Stromal cell of bone marrow (primary cell): ENCODE measurements around the gene PCDH9.

ENCODE experiments used
- DNase-seq: peaks from one replicate; pipeline ENCODE4 v3.0.0-alpha.2; 2012; ENCODE audit warnings: low read depth

PCDH9 gene

DNA sequence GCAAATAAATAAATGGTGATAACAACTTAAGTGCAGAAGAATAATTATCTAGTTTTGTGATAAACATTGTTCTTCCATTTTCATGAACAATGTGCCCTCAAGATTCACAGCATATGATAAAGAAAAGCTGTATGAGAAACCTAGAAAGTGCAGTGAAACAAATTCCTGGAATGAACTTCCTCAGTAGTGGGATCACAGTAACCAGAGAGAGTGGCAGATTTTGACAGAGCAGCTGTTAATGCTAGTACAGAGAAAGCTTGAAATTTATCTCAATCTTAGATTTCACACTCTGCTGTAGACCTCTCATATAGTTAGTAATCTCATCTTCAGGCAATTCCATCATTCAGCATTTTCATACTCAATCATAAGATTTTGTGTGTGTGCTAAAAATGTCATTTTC, 664.9 kb downstream of the PCDH9 start:
- DNase-seq = no peak

GRCh38 chr13:66563076-66563475, 667.1 kb downstream of the PCDH9 start:
- DNase-seq = no peak

- no peak for DNase-seq
Observed at GRCh38 chr13:66562054-66562453, 668.1 kb downstream of the PCDH9 start.

GRCh38 chr13:66560991-66561390, 669.1 kb downstream of the PCDH9 start:
- no peak for DNase-seq

DNA sequence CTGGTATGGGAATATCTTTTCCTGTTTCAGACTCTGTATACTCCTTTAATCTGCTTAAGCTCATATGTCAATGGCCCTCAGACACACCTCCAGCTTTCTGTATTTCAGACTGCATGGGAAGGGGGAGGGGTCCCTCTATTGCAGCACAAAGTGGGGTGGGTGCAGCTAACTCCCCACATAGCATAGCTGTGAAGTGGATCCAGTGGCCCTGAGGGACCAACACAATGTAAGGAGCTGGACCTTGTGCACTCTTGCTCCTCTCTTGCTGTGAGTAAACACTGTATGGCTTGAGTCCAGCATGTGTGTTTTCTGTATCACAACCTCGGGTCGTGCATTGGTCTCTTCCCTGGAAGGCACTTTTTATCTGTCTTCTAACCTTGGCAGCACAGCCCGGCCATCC, 669.9 kb downstream of the PCDH9 start:
- DNase-seq = no peak

GRCh38 chr13:66559093-66559492, 671.0 kb downstream of the PCDH9 start:
- DNase-seq = no peak

DNA sequence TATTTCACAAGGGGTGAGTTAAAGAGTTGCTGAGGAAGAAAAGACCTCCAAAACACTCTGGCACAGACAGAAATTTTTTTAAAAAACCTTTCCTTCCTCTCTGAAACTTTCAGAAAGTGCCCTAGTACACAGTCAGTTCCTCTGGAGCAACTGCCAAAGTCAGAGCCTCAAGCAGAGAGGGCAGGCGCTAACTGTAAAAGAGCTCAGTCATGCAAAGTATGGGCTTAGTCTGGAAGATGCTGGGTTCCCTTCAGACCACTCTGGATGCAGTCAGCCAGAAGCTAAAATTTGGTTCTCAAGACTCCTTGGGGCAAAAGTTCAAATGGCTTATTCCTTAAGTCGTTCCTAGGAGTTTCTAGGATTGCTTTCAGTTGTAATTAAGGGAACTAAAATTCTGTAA, 671.6 kb downstream of the PCDH9 start:
- DNase-seq = no peak

DNA sequence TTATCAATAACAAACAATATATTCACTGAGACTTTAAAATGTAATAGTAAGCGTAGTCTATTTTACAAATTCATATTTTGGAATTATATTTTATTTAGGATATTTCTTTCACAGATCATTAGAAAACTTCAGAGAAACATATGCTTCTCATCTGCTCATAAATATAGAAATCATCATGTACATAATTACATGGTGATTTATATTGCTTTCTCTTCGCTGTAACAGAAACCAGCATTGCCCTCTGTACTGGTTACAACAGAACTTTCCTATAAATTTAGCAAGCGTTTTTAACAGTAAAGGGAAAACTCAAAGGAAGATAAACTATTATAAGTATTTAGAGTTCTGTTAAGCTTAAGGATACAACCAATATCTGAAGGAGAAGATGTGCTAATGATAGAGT, 672.8 kb downstream of the PCDH9 start:
- DNase-seq = no peak

DNA sequence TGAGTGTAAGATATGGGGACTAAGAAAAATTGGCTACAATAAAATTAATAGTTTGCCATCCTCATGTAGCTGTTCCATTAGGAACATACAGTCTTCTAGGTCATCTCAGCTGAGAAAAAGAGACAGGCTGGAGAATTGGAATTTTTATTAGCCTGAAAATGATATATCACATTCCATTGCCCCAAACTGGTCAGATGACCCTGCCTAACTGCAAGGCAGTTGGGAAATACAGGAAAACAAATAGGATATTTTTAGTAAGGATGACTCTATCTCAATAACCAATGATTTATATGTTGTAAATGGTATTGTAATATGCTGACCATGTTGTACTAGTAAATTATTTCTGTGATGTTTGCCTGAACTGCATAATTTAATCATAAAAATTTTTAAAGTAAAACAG, 673.8 kb downstream of the PCDH9 start:
- no peak for DNase-seq

DNA sequence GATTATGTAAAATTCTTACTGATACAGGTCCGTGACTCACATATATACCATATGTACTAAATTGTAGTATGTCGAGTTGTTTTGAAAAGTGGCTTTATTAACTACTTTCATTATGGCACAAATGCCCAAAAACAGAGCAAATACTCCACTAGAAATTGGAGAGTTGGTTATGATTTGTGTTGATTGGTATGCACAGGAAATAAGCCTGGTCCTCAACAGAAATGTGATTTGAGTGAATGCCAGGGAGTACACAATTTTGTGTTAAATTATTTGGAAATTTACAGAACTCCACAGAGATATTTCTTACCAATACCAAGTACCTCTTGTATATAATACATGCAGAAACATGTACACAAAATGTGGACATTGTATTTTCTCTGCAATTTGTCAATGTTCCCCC, 676.7 kb downstream of the PCDH9 start:
- no peak for DNase-seq

DNA sequence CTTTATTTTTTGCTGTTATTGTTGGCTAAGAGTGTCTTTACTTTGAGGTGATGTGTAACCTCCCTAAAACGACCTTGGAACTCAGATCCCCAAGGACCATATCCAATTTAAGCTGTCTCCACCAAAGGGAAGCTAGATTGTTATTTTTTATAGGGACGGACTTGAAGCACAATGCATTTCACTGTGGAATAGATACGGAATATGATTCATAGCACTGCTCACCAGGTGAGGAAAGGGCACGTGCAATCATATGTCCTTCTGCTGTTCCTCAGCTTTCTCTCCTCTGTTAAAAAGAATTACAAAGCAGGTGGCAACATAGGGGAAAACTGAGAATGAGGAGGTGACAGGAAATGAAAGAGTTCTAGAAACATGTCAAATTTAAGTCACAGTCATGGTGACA, 679.0 kb downstream of the PCDH9 start:
- DNase-seq = no peak

DNA sequence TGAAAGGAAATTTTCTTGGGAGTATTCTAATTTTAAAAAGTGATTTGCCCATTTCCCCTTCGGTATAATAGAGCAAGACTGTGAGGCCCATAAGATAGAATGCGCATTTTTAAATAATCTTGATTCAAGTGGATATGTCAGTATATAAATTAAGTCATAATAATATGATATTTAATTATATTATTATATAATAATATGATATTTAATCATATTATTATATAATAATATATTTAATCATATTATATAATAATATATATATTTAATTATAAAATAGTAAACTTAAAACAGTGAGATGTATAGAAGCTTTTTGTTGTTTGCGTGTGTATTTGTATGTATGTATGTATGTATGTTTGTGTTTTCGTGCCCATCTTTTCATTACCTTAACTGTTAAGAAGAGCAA, 682.5 kb downstream of the PCDH9 start:
- no peak for DNase-seq

- peak; percentile 30 for DNase-seq
Observed at GRCh38 chr13:66546534-66547379, 683.4 kb downstream of the PCDH9 start.

- no peak for DNase-seq
Observed at GRCh38 chr13:66543780-66544179, 686.4 kb downstream of the PCDH9 start.

DNA sequence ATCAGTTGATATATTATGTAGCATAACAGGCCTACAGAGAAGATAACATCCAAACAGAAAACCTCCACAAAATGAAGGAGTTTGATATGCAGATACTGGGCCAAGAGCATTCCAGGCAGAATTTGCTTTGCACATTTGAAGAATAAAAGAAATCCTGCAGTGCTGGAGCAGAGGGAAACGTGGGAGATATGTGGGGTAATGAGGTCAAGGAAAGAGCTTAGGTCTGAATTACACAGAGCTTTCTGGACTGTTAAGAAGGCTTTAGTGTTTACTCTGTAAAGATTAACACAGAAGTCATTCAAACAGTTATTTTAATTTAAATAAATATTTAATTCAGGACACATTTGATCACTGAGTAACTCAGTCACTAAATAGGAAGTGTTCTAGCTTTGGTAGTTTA, 692.7 kb downstream of the PCDH9 start:
- no peak for DNase-seq

GRCh38 chr13:66536746-66537145, 693.4 kb downstream of the PCDH9 start:
- DNase-seq = no peak

GRCh38 chr13:66534561-66534960, 695.6 kb downstream of the PCDH9 start:
- DNase-seq = no peak

DNA sequence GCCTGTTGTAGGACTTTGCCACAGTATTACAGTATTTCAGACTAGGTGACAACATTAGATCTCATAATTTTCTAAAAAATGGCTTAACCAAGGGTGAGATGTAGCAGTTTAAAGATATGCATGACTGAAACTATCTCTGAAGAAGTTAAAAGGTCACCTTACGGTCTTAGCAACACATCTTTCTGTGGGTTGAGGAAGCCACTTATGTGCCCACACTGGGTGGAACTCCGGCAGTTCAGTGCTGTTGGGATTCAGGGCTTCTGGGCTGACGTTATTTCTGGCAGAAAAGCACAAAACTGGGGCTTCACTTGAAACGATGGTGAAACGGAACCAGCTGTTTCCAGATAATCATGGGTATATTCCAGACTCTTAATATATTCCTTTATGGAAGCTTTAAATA, 697.3 kb downstream of the PCDH9 start:
- no peak for DNase-seq

DNA sequence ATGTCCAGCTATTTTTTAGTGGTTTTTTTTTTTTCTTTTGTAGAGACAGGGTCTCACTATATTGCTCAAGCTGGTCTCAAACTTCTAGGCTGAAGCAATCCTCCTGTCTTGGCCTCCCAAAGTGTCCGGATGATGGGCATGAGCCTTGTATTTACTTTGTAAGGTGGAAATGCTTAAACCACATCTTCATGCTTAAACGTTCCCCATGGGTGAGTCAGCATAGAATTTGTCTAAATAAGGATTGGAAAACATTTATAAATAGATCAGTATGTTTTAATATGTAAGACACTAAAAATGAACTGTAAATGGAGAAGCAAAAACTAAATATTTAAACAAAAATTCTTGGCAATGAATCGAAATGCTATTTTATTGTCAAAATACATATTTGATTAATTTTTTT, 698.0 kb downstream of the PCDH9 start:
- peak; percentile 41 for DNase-seq

- no peak for DNase-seq
Observed at GRCh38 chr13:66530686-66531085, 699.5 kb downstream of the PCDH9 start.

- DNase-seq = no peak
Observed at GRCh38 chr13:66530158-66530557, 700.0 kb downstream of the PCDH9 start.

- DNase-seq = no peak
Observed at GRCh38 chr13:66528944-66529576, 701.1 kb downstream of the PCDH9 start.

DNA sequence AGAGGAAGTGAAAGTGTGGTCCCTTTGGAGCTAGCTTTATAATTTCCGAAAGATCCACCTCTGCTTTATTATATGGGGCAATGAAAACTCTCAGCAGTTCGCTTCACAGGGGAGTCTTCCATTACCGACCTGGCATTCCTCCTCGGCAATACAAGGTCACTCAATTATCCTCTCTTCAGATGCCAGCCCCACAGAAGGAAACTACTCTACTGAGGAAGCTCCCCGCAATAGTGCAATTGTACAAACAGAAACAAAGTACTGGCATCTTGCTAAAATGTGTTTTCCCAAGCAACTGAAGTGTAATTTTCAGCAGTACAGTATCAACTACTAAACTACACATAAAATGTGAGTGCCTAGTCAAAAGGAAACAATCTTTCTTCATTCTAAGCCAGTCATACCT, 702.0 kb downstream of the PCDH9 start:
- DNase-seq = no peak
